ENCODE measurements around the gene PLCD1.

The PLCD1 gene

DNA sequence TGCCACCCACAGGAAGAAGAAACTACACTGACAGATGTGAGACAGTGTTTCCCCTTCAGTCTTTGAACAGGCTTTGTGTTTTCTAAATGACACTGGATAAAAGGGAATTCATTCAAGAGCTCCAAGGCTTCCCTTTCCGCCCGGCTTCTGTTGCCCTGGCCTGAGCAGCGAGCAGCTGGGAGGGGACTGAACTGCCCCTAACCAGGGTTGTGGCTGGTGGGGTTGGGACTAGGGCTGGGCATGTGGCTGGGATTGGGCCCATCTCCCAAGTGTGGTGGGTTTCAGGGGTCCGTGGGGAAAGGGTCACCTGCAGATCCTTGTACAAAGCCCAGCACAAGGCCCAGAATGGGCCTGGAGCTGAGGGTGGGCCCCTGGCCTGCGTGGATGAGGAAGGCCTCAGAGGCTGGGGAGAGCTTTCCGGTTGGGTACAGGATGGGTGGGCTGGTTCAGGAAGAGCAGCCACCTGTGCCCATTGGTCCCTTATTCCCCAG lies 28.4 kb downstream of the PLCD1 start:
- TF ChIP-seq ZFX (IDR thresholded peaks at IDR 0.05) = no peak
- TF ChIP-seq CTCF (conservative IDR thresholded peaks at IDR 0.05) = no peak
- peak overlapping the region; percentile 50 for H3K27ac ChIP-seq

DNA sequence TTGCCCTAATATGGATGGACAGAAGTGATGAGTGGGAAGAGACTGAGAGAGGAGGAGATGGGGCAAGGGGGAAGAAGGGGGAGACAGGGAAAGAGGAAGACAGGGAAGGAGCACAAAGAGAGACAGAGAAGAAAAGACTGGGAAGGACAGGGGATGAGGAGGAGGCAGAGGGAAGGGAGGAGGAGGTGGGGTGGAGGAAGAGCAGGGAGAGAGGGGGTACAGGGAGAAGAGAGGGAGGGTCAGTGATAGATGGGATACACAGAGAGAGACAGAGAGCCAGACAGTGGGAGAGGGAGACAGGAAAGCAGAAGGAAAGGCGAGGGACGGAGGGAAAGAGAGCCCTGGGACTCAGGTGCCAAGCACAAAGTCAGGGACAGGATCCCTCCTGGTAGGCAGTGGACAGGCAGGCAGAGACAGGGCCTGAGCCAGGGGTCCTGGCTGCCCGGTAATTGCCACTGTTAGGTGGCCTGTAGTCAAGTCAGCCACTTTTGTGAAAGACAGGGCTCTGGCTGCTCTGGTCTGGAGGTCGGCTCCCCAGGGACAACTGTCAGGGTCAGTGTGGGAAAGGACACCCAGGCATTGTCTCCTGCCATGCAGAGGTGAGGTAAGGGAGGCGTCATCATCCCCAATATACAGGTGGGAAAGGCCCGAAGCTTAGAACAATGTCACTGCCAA lies 29.1 kb downstream of the PLCD1 start:
- peak overlapping the region; percentile 50 for H3K27ac ChIP-seq
- TF ChIP-seq CTCF (conservative IDR thresholded peaks at IDR 0.05) = no peak
- no peak for TF ChIP-seq ZFX (IDR thresholded peaks at IDR 0.05)

DNA sequence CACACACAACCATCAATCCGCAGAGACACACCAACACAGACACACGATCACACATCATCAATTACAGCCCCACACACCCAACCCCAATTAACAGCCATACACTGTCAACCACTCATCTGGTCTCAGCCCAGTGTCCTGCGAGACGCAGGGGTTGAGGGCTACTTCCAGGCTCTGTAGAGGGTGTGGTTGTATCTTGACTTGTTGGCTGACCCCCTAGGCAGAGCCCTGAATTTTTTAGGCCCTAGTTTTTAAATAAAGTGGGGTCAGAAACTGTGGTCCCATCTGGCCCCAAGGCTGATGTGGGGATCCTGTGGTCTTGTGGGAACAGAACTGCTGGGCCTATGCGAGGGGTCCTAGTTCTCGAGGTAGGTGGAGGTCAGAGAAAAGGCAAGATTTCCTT lies 29.6 kb downstream of the PLCD1 start:
- no peak overlapping the region for H3K27ac ChIP-seq
- TF ChIP-seq ZFX (IDR thresholded peaks at IDR 0.05) = no peak

DNA sequence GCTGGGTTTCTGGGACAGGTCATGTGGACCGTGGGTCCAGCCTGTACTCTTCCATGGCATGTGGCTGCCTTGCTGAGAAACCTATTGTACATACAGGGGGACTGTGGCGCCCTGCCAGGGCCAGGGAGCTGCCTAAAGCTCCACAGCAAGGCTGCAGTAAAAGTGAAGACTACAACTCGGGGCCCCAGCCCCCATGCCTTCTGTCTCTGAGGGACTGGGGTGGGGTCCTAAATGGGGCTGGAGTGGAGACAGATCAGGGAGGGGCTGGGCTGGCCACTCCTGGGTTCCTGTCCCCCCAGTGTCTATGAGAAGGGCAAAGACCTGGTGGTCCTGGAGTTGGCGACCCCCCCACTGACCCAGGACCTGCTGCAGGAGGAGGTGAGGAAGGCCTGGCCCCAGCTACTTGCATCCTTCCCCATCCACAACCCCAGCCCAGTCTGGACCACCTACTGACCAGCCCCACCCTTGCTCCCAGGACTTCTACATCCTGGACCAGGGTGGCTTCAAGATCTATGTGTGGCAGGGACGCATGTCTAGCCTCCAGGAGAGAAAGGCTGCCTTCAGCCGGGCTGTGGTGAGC lies 31.6 kb downstream of the PLCD1 start:
- TF ChIP-seq CTCF (conservative IDR thresholded peaks at IDR 0.05) = no peak
- TF ChIP-seq ZFX (IDR thresholded peaks at IDR 0.05) = no peak
- H3K27ac ChIP-seq = peak overlapping the region; percentile 67

DNA sequence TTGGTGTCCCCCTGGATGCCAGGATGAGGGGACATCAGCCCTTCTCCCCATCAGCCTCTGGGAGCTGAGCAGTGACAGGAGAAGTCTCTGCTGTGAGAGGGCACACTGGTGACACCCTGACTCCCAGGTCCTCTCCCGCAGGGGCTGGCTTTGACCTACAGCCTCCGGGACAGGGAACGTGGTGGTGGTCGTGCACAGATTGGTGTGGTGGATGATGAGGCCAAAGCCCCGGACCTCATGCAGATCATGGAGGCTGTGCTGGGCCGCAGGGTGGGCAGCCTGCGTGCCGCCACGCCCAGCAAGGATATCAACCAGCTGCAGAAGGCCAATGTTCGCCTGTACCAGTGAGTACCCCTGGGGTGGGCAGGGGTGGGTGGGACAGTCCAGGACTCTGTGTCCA lies 32.1 kb downstream of the PLCD1 start:
- no peak overlapping the region; the same call in 1 of the 2 replicates for H3K27ac ChIP-seq
- TF ChIP-seq CTCF (conservative IDR thresholded peaks at IDR 0.05) (no peak), ZFX (IDR thresholded peaks at IDR 0.05) (no peak)

DNA sequence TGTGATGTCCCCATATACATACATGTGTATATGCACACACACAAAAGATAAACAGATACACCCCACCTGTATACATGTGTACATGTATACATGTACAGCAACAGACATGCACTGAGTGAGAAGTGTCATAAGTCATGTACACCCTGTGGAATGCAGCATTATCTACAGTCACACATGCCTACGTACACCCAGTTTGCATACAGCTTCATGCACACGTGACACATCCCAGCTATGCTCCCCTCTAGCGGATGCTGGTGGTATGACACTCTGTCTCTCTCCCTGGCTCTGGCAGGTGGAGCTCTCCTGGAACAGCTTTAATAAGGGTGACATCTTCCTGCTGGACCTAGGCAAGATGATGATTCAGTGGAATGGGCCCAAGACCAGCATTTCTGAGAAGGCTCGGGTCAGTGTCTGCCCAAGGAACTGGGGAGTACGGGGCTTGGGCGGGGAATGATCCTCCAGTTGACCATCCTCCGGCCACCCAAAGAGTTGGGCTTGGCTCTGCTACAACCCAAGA lies 32.6 kb downstream of the PLCD1 start:
- H3K27ac ChIP-seq = no peak overlapping the region
- TF ChIP-seq ZFX (IDR thresholded peaks at IDR 0.05) (no peak), CTCF (conservative IDR thresholded peaks at IDR 0.05) (peak; percentile 90)

GRCh38 chr3:37995652-37996641 lies 33.5 kb downstream of the PLCD1 start:
- no peak overlapping the region for H3K27ac ChIP-seq
- TF ChIP-seq ZFX (IDR thresholded peaks at IDR 0.05) (no peak), CTCF (conservative IDR thresholded peaks at IDR 0.05) (no peak)
